Measurements from ENCODE around the gene FOXK1.

The FOXK1 gene

GRCh38 chr7:4725014-4725849 is 43.1 kb downstream of the FOXK1 start:
- peak; percentile 65 to 73 for DNase-seq

- no peak for DNase-seq
Measured at GRCh38 chr7:4725850-4726450, 43.9 kb downstream of the FOXK1 start.

- DNase-seq: peak in 1 of 2 donors; percentile 25
Measured at GRCh38 chr7:4726566-4726965, 44.5 kb downstream of the FOXK1 start.

GRCh38 chr7:4727914-4728705 is 46.0 kb downstream of the FOXK1 start:
- DNase-seq: no peak

- no peak for DNase-seq
Measured at GRCh38 chr7:4729266-4729665, 47.2 kb downstream of the FOXK1 start.

GRCh38 chr7:4730276-4730675 is 48.2 kb downstream of the FOXK1 start:
- DNase-seq: no peak

GRCh38 chr7:4730971-4731370 is 48.9 kb downstream of the FOXK1 start:
- DNase-seq: no peak

- no peak for DNase-seq
Measured at GRCh38 chr7:4731803-4732202, 49.7 kb downstream of the FOXK1 start.

- peak in 1 of 2 donors; percentile 68 for DNase-seq
Measured at GRCh38 chr7:4733936-4734528, 51.9 kb downstream of the FOXK1 start.

- no peak for DNase-seq
Measured at GRCh38 chr7:4734587-4735345, 52.7 kb downstream of the FOXK1 start.

GRCh38 chr7:4737300-4737699 is 55.2 kb downstream of the FOXK1 start:
- DNase-seq: no peak

- DNase-seq: peak; percentile 7 to 72
Measured at GRCh38 chr7:4738711-4739527, 56.8 kb downstream of the FOXK1 start.

- DNase-seq: peak in 1 of 2 donors; percentile 85
Measured at GRCh38 chr7:4739528-4739992, 57.5 kb downstream of the FOXK1 start.

GRCh38 chr7:4740796-4741195 is 58.7 kb downstream of the FOXK1 start:
- DNase-seq: no peak

- DNase-seq: no peak
Measured at GRCh38 chr7:4742051-4742573, 60.0 kb downstream of the FOXK1 start.

- no peak for DNase-seq
Measured at GRCh38 chr7:4742852-4743251, 60.8 kb downstream of the FOXK1 start.

GRCh38 chr7:4744391-4745264 is 62.5 kb downstream of the FOXK1 start:
- DNase-seq: peak; percentile 48 to 66

- no peak for DNase-seq
Measured at GRCh38 chr7:4745265-4745919, 63.3 kb downstream of the FOXK1 start.

Data from bone marrow (tissue), 2 donors.